ENCODE results near the gene HTRA1. TPM values are rescaled to one million over a fixed set of nuclear protein-coding genes. Genes with fewer than 3 reads are reported as not detected.

Gene HTRA1
- polyA plus RNA-seq, 1 experiment: 128 TPM

DNA sequence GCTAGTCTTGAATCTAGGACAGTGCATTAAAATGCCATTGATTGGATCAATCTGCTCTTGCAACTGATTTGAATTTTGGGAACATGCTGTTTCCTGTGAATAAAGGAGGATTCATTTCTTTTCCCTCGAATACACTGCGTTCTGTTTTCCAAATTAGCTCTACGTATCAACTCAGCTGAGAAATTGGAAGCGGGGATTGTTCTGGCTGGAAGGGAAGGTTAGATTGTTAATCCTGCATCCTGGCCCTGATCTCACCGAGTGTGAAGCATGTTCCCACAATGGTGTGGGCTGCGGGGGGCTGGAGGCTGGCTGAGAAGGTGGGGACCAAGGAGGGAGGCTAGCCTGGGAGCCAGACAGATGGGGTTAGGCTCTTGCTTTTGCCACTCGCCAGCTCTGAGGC lies 17.6 kb downstream of the HTRA1 start:
- CTCF ChIA-PET: no interaction called here
- H3K27me3 ChIP-seq (ENCODE audit: control insufficient read depth, insufficient read depth, low read length): no peaks in the 10 kb centered on the region
- no peak overlapping the region for H3K4me3 ChIP-seq (ENCODE audit: low read depth, low read length)
- no peaks in the 10 kb centered on the region for H3K36me3 ChIP-seq (ENCODE audit: control insufficient read depth, insufficient read depth, low read length)
- DNase-seq (ENCODE audit: low read depth): no peak
- no peak for TF ChIP-seq CTCF (IDR thresholded peaks at IDR 0.05; ENCODE audit: insufficient read depth, low read depth, low read length)
- POLR2A ChIA-PET: no interaction called here

DNA sequence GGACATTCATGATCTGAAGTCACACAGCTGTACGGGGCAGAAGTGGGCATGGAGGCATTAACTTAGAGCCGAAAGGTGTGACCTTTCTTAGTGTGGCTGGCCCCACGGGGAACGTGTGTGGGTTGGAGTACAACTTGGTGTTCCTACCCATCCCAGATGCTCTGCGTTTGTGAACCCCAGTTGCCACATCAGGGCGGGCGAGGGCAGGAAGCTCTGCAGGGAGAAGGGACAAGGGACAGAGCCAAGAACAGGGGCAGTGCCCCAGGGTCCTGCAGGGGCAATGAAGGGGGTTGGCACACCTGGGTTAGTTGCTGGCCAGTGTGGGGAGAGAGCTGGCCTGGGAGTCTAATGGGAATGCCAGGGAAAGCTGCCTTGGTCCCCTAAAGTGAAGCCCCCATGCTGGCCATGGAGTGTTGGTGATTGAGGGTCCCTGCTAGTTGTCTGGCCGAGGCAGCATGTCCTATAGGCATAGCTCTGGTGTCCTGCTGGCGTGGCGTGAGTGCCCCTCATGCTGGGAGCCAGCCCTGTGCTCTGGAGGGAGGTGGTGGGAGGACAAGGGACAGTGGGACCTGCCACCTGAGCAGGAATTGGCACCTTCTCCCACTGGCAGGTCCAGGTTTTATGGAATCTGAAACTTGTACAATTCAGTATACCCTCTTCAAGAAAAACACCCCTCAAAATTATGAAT lies 18.9 kb downstream of the HTRA1 start:
- DNase-seq (ENCODE audit: low read depth): no peak
- CTCF ChIA-PET: no interaction called here
- H3K36me3 ChIP-seq (ENCODE audit: control insufficient read depth, insufficient read depth, low read length): no peaks in the 10 kb centered on the region
- no peaks in the 10 kb centered on the region for H3K27me3 ChIP-seq (ENCODE audit: control insufficient read depth, insufficient read depth, low read length)
- POLR2A ChIA-PET: no interaction called here
- no peak for TF ChIP-seq CTCF (IDR thresholded peaks at IDR 0.05; ENCODE audit: insufficient read depth, low read depth, low read length)
- H3K4me3 ChIP-seq (ENCODE audit: low read depth, low read length): no peak overlapping the region

- no peak for TF ChIP-seq CTCF (IDR thresholded peaks at IDR 0.05; ENCODE audit: insufficient read depth, low read depth, low read length)
- Histone ChIP-seq H3K36me3 (ENCODE audit: control insufficient read depth, insufficient read depth, low read length) (no peaks in the 10 kb centered on the region), H3K27me3 (ENCODE audit: control insufficient read depth, insufficient read depth, low read length) (no peaks in the 10 kb centered on the region), H3K4me3 (ENCODE audit: low read depth, low read length) (no peak overlapping the region)
- POLR2A ChIA-PET: no interaction called here
- CTCF ChIA-PET: no interaction called here
- no peak for DNase-seq (ENCODE audit: low read depth)
These were observed 20.1 kb downstream of the HTRA1 start for GRCh38 chr10:122481296-122482056.

DNA sequence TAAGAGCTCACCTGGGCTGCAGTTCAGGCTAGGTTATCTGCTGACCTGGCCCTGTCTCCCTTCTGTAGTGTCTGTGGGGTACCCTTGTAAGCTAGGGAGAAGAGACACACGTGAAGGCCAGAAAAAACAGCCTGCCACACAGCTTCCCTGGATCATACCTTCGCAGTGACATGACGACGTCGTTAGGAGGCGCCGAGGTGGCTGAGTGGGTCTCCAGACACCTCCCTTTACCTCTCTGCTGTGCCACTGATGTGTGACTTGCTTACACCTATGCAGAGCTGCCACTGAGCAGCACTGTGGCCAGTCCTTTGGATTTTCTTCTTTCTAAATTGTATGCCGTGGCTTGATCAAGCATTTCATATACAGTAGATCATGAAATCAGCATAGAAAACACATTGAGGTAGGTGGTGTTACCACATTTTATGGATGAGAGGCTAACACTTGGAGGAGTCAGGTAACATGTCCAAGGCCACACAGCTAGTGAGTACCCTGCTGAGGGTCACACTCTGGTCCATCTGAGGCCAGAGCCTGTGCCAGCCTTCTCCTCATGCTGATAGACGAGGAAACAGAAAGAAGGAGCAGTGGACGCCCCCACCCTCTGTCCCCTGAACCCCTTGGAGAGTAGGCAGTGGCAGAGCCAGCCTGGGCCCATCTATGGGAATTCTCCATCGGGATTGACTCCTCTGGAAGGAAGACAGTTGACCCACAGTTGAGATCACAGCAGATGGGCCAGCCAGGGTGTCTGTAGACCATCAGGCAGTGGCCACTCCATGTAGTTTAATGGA lies 23.1 kb downstream of the HTRA1 start:
- no peak for DNase-seq (ENCODE audit: low read depth)
- CTCF ChIA-PET: interaction anchor here (0.7 to 0.9 kb wide), 3 partner anchors 9 to 142 kb away, joined by 3 to 4 read pairs (median 3); no protein-coding TSS in a partner anchor
- POLR2A ChIA-PET: no interaction called here

More for the DNA sequence above, 23.1 kb downstream of the HTRA1 start:
- Histone ChIP-seq H3K36me3 (ENCODE audit: control insufficient read depth, insufficient read depth, low read length) (no peaks in the 10 kb centered on the region), H3K27me3 (ENCODE audit: control insufficient read depth, insufficient read depth, low read length) (no peaks in the 10 kb centered on the region), H3K4me3 (ENCODE audit: low read depth, low read length) (no peak overlapping the region)
- no peak for TF ChIP-seq CTCF (IDR thresholded peaks at IDR 0.05; ENCODE audit: insufficient read depth, low read depth, low read length)

Measured in BJ (cell line).